Chondrocyte (in vitro differentiated cells): ENCODE measurements around the gene MLKL. TPM values are rescaled to one million over a fixed set of nuclear protein-coding genes. Genes with fewer than 3 reads are reported as not detected.
"Not testable (repeated sequence)": the region's sequence is repeated elsewhere in the genome, so short reads cannot be mapped to it uniquely, and the experiment has no call there.

Source experiments
- DNase-seq: peaks from one replicate; pipeline ENCODE4 v3.0.0; 2021; ENCODE audit warnings: mixed read lengths, low spot score
- H3K27ac Mint-ChIP-seq: one replicate; pipeline ENCODE4 v1.8.0; 2021; ENCODE audit warnings: mild to moderate bottlenecking, moderate library complexity, mixed read lengths; ENCODE audit not compliant: unreplicated experiment
- H3K27me3 Mint-ChIP-seq: 2 replicates; pipeline ENCODE4 v1.8.0; 2021; ENCODE audit warnings: low read depth, mixed read lengths
- H3K36me3 Mint-ChIP-seq: 2 replicates; pipeline ENCODE4 v1.8.0; 2021; ENCODE audit warnings: low read depth, mixed read lengths
- H3K4me1 Mint-ChIP-seq: 2 replicates; pipeline ENCODE4 v1.8.0; 2021; ENCODE audit warnings: low read depth, mild to moderate bottlenecking, mixed read lengths
- H3K4me3 Mint-ChIP-seq: one replicate; pipeline ENCODE4 v1.8.0; 2021; ENCODE audit warnings: mild to moderate bottlenecking, moderate library complexity, mixed read lengths; ENCODE audit not compliant: unreplicated experiment
- H3K9me3 Mint-ChIP-seq: 2 replicates; pipeline ENCODE4 v1.8.0; 2021; ENCODE audit warnings: low read depth, mixed read lengths
- total RNA-seq: library from RNA; stranded (reverse); gene quantifications from 3 replicates; pipeline ENCODE4 v1.2.1, GENCODE V29; 2021
- TF ChIP-seq, protein P1 (sequence below): fragments of 200-600 bp; sonication (generic); IDR thresholded peaks from 2 replicates; pipeline ENCODE4 v1.5.0; 2021; ENCODE audit warnings: antibody characterized with exemption, mild to moderate bottlenecking, moderate library complexity

MLKL gene
- total RNA-seq, 1 donor from 2014 or later, result 2.7 TPM

- H3K4me1 Mint-ChIP-seq, result peaks cover 23% of the 10 kb centered on the region
- no peaks in the 10 kb centered on the region for H3K36me3 Mint-ChIP-seq
- no peak overlapping the region for H3K4me3 Mint-ChIP-seq
- TF ChIP-seq, protein P1, sequence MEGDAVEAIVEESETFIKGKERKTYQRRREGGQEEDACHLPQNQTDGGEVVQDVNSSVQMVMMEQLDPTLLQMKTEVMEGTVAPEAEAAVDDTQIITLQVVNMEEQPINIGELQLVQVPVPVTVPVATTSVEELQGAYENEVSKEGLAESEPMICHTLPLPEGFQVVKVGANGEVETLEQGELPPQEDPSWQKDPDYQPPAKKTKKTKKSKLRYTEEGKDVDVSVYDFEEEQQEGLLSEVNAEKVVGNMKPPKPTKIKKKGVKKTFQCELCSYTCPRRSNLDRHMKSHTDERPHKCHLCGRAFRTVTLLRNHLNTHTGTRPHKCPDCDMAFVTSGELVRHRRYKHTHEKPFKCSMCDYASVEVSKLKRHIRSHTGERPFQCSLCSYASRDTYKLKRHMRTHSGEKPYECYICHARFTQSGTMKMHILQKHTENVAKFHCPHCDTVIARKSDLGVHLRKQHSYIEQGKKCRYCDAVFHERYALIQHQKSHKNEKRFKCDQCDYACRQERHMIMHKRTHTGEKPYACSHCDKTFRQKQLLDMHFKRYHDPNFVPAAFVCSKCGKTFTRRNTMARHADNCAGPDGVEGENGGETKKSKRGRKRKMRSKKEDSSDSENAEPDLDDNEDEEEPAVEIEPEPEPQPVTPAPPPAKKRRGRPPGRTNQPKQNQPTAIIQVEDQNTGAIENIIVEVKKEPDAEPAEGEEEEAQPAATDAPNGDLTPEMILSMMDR, result no peak
- peaks cover 2% of the 10 kb centered on the region for H3K27me3 Mint-ChIP-seq
- H3K9me3 Mint-ChIP-seq, result peaks cover 3% of the 10 kb centered on the region
- no peak for DNase-seq
- H3K27ac Mint-ChIP-seq, result peak overlapping the region; percentile 61
These were observed 25.2 kb upstream of the MLKL start for GRCh38 chr16:74725651-74726455.

- TF ChIP-seq, protein P1, result peak; percentile 72
- peaks cover 19% of the 10 kb centered on the region for H3K4me1 Mint-ChIP-seq
- no peaks in the 10 kb centered on the region for H3K36me3 Mint-ChIP-seq
- DNase-seq, result no peak
- H3K9me3 Mint-ChIP-seq, result peaks cover 3% of the 10 kb centered on the region
- peak overlapping the region; percentile 16 for H3K4me3 Mint-ChIP-seq
- H3K27ac Mint-ChIP-seq, result peak overlapping the region; percentile 79
- peaks cover 2% of the 10 kb centered on the region for H3K27me3 Mint-ChIP-seq
These were observed 24.3 kb upstream of the MLKL start for GRCh38 chr16:74724820-74725549.

GRCh38 chr16:74723256-74723655 lies 22.6 kb upstream of the MLKL start:
- peaks cover 3% of the 10 kb centered on the region for H3K27me3 Mint-ChIP-seq
- no peak overlapping the region for H3K27ac Mint-ChIP-seq
- peaks cover 3% of the 10 kb centered on the region for H3K9me3 Mint-ChIP-seq
- H3K4me3 Mint-ChIP-seq, result no peak overlapping the region
- no peaks in the 10 kb centered on the region for H3K36me3 Mint-ChIP-seq
- TF ChIP-seq, protein P1, result no peak
- peak; percentile 32 for DNase-seq
- H3K4me1 Mint-ChIP-seq, result peaks cover 19% of the 10 kb centered on the region

DNA sequence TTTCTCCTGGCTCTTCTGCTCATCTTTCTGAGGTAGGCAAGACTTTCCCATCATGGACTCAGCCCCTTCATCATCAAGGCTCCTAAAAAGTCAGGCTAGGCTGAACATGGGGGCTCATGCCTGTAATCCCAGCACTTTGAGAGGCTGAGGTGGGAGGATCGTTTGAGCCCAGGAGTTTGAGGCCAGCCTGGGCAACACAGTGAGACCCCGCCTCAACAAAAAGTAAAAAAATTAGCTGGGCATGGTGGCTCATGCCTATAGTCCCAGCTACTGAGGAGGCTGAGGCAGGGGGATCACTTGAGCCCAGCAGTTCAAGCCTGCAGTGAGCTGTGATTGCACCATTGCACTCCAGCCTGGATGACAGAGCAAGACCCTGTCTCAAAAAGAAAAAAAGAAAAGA lies 21.5 kb upstream of the MLKL start:
- not testable (repeated sequence) for H3K36me3 Mint-ChIP-seq, H3K9me3 Mint-ChIP-seq, H3K27me3 Mint-ChIP-seq, H3K4me3 Mint-ChIP-seq, H3K27ac Mint-ChIP-seq
- peak; percentile 7 for DNase-seq
- H3K4me1 Mint-ChIP-seq, result peaks cover 19% of the 10 kb centered on the region

GRCh38 chr16:74721716-74722115 lies 21.1 kb upstream of the MLKL start:
- Mint-ChIP-seq H3K4me1 (peaks cover 19% of the 10 kb centered on the region), H3K27ac (no peak overlapping the region), H3K4me3 (no peak overlapping the region), H3K36me3 (no peaks in the 10 kb centered on the region), H3K9me3 (peaks cover 3% of the 10 kb centered on the region), H3K27me3 (peaks cover 3% of the 10 kb centered on the region)
- TF ChIP-seq, protein P1, result no peak
- no peak for DNase-seq
